GM12878 (cell line): ENCODE data around the gene HMCN2. TPM values are rescaled to one million over a fixed set of nuclear protein-coding genes. Genes with fewer than 3 reads are reported as not detected.

Source experiments
- ATAC-seq: fragments of 200-7000 bp; cut with Tn5 transposase; 3 replicates; pipeline ENCODE4 v1.9.1; 2020; ENCODE audit warnings: mild to moderate bottlenecking, moderate library complexity
- BruUV-seq: library from RNA; stranded (reverse); fragments of 400-500 nt; replicated peaks from 2 replicates; lab custom pipeline; 2021; lab: Mats Ljungman, UMichigan
- CTCF ChIA-PET: fragments of 300-600 bp; sonication (Branson Sonifier 250); formaldehyde crosslinking; extraction: SDS; loops from one replicate; lab custom pipeline; 2021; ENCODE audit warnings: inconsistent platforms; lab: Yijun Ruan, JAX
- POLR2A ChIA-PET: fragments of 350-600 bp; formaldehyde crosslinking; extraction: SDS; loops from one replicate; lab custom pipeline; 2021; ENCODE audit warnings: inconsistent platforms; lab: Charles Lee
- RAD21 ChIA-PET: fragments of 300-600 bp; sonication (Branson Sonifier 250); formaldehyde crosslinking; loops from one replicate; lab custom pipeline; 2023; ENCODE audit warnings: antibody characterized with exemption; ENCODE audit not compliant: unreplicated experiment; lab: Charles Lee
- SMC1A ChIA-PET: fragments of 300-600 bp; sonication (Branson Sonifier 250); formaldehyde crosslinking; loops from one replicate; lab custom pipeline; 2023; ENCODE audit not compliant: unreplicated experiment, uncharacterized antibody; lab: Charles Lee
- DNase-seq: peaks from one replicate; pipeline ENCODE4 v3.0.0-alpha.2; 2011; ENCODE audit warnings: low read depth, low spot score
- FAIRE-seq: peaks from 3 replicates; lab custom pipeline; 2011; peaks lifted over from hg19 to GRCh38; lab: Jason Lieb, UNC
- H2AFZ ChIP-seq: 2 replicates; pipeline ENCODE4 v1.6.0; 2011; ENCODE audit warnings: low read depth, low read length, control low read depth; ENCODE audit not compliant: control insufficient read depth
- H3K27ac ChIP-seq: 2 replicates; pipeline ENCODE4 v1.5.1; 2011; ENCODE audit warnings: control low read depth; ENCODE audit not compliant: control insufficient read depth, insufficient read depth
- H3K27me3 ChIP-seq, 2 experiments: replicated peaks in 1 of 2; 2 replicates each; pipeline versions ENCODE4 v1.6.0 to v1.6.1; 2011; ENCODE audit warnings: low read length in 1 of 2; ENCODE audit not compliant: control insufficient read depth in 2 of 2, insufficient read depth in 2 of 2
- H3K36me3 ChIP-seq, 2 experiments: 2 replicates each; pipeline ENCODE4 v1.5.1; 2011; ENCODE audit warnings: low read length in 1 of 2; ENCODE audit not compliant: control insufficient read depth in 2 of 2, insufficient read depth in 2 of 2
- H3K4me1 ChIP-seq: 2 replicates; pipeline ENCODE4 v1.6.1; 2011; ENCODE audit warnings: mild to moderate bottlenecking, low read length, moderate library complexity, mixed read lengths; ENCODE audit not compliant: control insufficient read depth, insufficient read depth
- H3K4me2 ChIP-seq: 2 replicates; pipeline ENCODE4 v1.6.0; 2011; ENCODE audit warnings: control low read depth; ENCODE audit not compliant: control insufficient read depth, insufficient read depth
- H3K4me3 ChIP-seq: fragments of 200-600 bp; sonication (generic); 2 replicates; pipeline ENCODE4 v1.5.1; 2016
- H3K79me2 ChIP-seq: 2 replicates; pipeline ENCODE4 v1.6.0; 2011; ENCODE audit warnings: low read length; ENCODE audit not compliant: control insufficient read depth, insufficient read depth
- H3K9ac ChIP-seq: 2 replicates; pipeline ENCODE4 v1.8.0; 2011; ENCODE audit warnings: low read length, control low read depth, mixed read lengths; ENCODE audit not compliant: control insufficient read depth, insufficient read depth
- H3K9me3 ChIP-seq: replicated peaks from 3 replicates; pipeline ENCODE4 v1.5.1; 2011; ENCODE audit warnings: mild to moderate bottlenecking, low read length; ENCODE audit not compliant: control insufficient read depth, insufficient read depth
- H4K20me1 ChIP-seq: 2 replicates; pipeline ENCODE4 v1.6.0; 2011; ENCODE audit not compliant: control insufficient read depth, insufficient read depth
- BHLHE40 ChIP-seq, 2 experiments: fragments of 450-650 bp in 1 of 2; IDR thresholded peaks; 2 replicates each; pipeline ENCODE4 v1.6.1; 2011 to 2017; ENCODE audit warnings: low read depth in 2 of 2, borderline replicate concordance in 1 of 2, improper control_type of control experiment in 1 of 2, low read length in 1 of 2, mild to moderate bottlenecking in 1 of 2
- CHD4 ChIP-seq: fragments of 200-600 bp; sonication (generic); IDR thresholded peaks from 2 replicates; pipeline ENCODE4 v1.6.1; 2016; ENCODE audit warnings: mild to moderate bottlenecking
- SIN3A ChIP-seq: IDR thresholded peaks from 2 replicates; pipeline ENCODE4 v1.6.1; 2012; ENCODE audit warnings: low read depth, low read length, improper control_type of control experiment
- STAT1 ChIP-seq: fragments of 450-650 bp; conservative IDR thresholded peaks from 2 replicates; pipeline ENCODE4 v1.6.1; 2014; ENCODE audit warnings: antibody characterized with exemption, mild to moderate bottlenecking
- TCF7 ChIP-seq: IDR thresholded peaks from 2 replicates; pipeline ENCODE4 v1.6.1; 2014; ENCODE audit warnings: antibody characterized with exemption, borderline replicate concordance
- ZNF24 ChIP-seq: fragments of 450-650 bp; IDR thresholded peaks from 2 replicates; pipeline ENCODE4 v1.6.1; 2017; ENCODE audit warnings: antibody characterized with exemption, mild to moderate bottlenecking
- WGBS: methylation state at CpG from one replicate; pipeline ENCODE4 v1.1.6; 2016; ENCODE audit warnings: low lambda C conversion rate; ENCODE audit not compliant: insufficient replicate concordance, insufficient coverage; ENCODE audit errors: missing lambda C conversion rate; 5-methylcytosine and 5-hydroxymethylcytosine counted together
- in situ Hi-C: fragments of 300-500 bp; cut with MboI; formaldehyde crosslinking; loops from 9 replicates; pipeline ENCODE4 v1.14.3; 2018; ENCODE audit warnings: mixed read lengths
- intact Hi-C: fragments of 100-400 bp; cut with micrococcal nuclease; formaldehyde crosslinking; loops from one replicate; pipeline ENCODE4 v1.14.2; 2022; ENCODE audit not compliant: unreplicated experiment
- polyA plus RNA-seq, 11 experiments: library from polyadenylated mRNA; depleted of rRNA in 4 of 11; unstranded in 6 of 11; stranded (reverse) in 5 of 11; fragments of >200 nt; fragmentation: Nextera tagmentation in 4 of 11; fragmentation: Illumina TruSeq in 1 of 11; extraction: Ambion mirVana in 4 of 11; extraction: Trizol in 1 of 11; gene quantifications; 1 replicate in 1 of 11; 2 replicates in 10 of 11; pipeline versions ENCODE4 v1.2.1 to v1.2.3, GENCODE V29; 2011 to 2016; ENCODE audit warnings: inconsistent platforms in 2 of 11, missing spikeins in 2 of 11, low read depth in 1 of 11
- total RNA-seq, 4 experiments: library from RNA; depleted of rRNA in 3 of 4; stranded (reverse); fragments of >200 nt in 3 of 4; fragmentation: Illumina TruSeq in 1 of 4; extraction: Trizol in 1 of 4; gene quantifications; 2 replicates each; pipeline versions ENCODE4 v1.2.1 to v1.2.3, GENCODE V29; 2013 to 2021
- TF ChIP-seq, protein P1 (sequence below): fragments of 450-650 bp; conservative IDR thresholded peaks from 2 replicates; pipeline ENCODE4 v1.6.1; 2017; ENCODE audit warnings: mild to moderate bottlenecking, moderate library complexity

HMCN2 gene
- total and polyA plus RNA-seq, 10 of the 15 experiments (the other 5 are each of a cell fraction or from before 2014, with no cell fraction given), result 0.04 TPM; not detected in 9

DNA sequence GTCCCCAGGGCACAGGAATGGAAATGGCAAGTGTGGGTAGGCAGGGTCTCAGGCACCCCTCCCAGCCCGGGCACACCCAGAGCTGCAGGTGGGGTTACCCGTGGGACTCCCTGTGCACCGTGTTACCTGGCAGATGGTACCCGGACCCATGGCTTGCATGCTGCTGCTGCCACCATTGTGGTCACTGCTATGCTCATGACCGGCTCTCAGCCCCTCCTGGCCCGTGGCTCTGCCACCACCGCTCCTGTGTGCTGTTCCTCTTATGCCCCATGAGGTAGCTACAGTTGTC is 21.7 kb upstream of the HMCN2 start:
- CTCF ChIA-PET, result interaction anchor here (0.6 to 5.0 kb wide), 7 partner anchors 21 to 506 kb away, joined by 3 to 35 read pairs (median 3); no protein-coding TSS in a partner anchor

DNA sequence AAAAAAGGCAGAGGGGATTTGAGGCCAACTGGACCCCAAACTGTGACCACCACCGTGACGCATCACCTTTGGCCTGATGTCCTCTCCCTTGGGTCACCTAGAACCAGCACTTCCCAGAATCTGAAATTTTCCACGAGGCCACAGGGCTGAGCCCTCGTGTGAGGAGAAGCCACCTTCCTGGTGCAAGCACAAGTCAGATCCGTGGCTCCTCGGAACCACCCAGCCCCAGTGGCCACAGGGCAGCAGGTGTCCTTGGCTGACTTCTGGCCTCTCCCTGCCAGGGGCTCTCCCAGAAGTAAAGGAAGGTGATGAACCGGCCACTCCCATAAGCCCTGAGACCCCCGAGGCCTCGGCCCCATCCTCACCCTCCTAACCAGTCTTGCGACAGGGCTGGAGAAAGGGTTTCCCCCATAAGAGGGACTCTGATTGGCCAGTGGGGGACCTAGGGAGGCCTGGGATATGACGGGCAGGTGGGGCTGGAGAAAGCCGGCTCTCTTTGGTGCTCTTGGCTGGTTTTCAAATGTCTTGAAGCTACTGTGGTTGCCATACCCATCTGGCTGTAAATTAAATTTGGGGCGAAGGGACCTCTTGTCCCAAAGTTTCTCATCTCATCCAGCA is 20.9 kb upstream of the HMCN2 start:
- ChIA-PET SMC1A (no interaction called here), POLR2A (no interaction called here), RAD21 (no interaction called here), CTCF (interaction anchor here (0.7 to 5.0 kb wide), 3 partner anchors 26 to 507 kb away, joined by 3 to 35 read pairs (median 4); no protein-coding TSS in a partner anchor)
- no peak overlapping the region for H3K4me2 ChIP-seq
- DNase-seq (no peak), FAIRE-seq (no peak), ATAC-seq (no peak)
- no peak overlapping the region for H3K4me3 ChIP-seq
- WGBS, result 50% methylated on average over 13 of the region's 13 CpGs
- H3K4me1 ChIP-seq, result peaks cover 13% of the 10 kb centered on the region
- in situ Hi-C loops, result loop anchor here (10.0 kb wide), 1 partner anchor 370 kb away; no protein-coding TSS in a partner anchor
- BruUV-seq, result no TSS peak
- H3K27ac ChIP-seq, result no peak overlapping the region
- no peak for TF ChIP-seq BHLHE40 (IDR thresholded peaks at IDR 0.05; ENCODE audit: borderline replicate concordance in 1 of 2, low read depth in 2 of 2, low read length in 1 of 2)
- no peak for TF ChIP-seq STAT1
- no peak for TF ChIP-seq TCF7
- no peak overlapping the region for H2AFZ ChIP-seq
- H3K9me3 ChIP-seq, result no peaks in the 10 kb centered on the region
- intact Hi-C loops, result loop anchor here (5.0 kb wide), 1 partner anchor 117 kb away; no protein-coding TSS in a partner anchor
- H3K79me2 ChIP-seq, result no peaks in the 10 kb centered on the region
- no peaks in the 10 kb centered on the region for H3K36me3 ChIP-seq
- H3K27me3 ChIP-seq, result no peaks in the 10 kb centered on the region
- H4K20me1 ChIP-seq, result no peaks in the 10 kb centered on the region
- no peak overlapping the region for H3K9ac ChIP-seq

More for the DNA sequence above, 21.7 kb upstream of the HMCN2 start:
- Histone ChIP-seq H3K4me3 (no peak overlapping the region), H3K9me3 (no peaks in the 10 kb centered on the region), H3K36me3 (no peaks in the 10 kb centered on the region), H4K20me1 (no peaks in the 10 kb centered on the region), H3K4me1 (peaks cover 19% of the 10 kb centered on the region), H2AFZ (no peak overlapping the region), H3K9ac (no peak overlapping the region), H3K27ac (no peak overlapping the region), H3K4me2 (no peak overlapping the region), H3K27me3 (no peaks in the 10 kb centered on the region), H3K79me2 (no peaks in the 10 kb centered on the region)
- DNase-seq (no peak), ATAC-seq (no peak), FAIRE-seq (no peak)
- no peak for TF ChIP-seq SIN3A
- TF ChIP-seq CHD4, result no peak
- TF ChIP-seq ZNF24, result no peak
- TF ChIP-seq, protein P1, sequence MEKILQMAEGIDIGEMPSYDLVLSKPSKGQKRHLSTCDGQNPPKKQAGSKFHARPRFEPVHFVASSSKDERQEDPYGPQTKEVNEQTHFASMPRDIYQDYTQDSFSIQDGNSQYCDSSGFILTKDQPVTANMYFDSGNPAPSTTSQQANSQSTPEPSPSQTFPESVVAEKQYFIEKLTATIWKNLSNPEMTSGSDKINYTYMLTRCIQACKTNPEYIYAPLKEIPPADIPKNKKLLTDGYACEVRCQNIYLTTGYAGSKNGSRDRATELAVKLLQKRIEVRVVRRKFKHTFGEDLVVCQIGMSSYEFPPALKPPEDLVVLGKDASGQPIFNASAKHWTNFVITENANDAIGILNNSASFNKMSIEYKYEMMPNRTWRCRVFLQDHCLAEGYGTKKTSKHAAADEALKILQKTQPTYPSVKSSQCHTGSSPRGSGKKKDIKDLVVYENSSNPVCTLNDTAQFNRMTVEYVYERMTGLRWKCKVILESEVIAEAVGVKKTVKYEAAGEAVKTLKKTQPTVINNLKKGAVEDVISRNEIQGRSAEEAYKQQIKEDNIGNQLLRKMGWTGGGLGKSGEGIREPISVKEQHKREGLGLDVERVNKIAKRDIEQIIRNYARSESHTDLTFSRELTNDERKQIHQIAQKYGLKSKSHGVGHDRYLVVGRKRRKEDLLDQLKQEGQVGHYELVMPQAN, result no peak
- ChIA-PET RAD21 (no interaction called here), POLR2A (no interaction called here), SMC1A (interaction anchor here (0.8 kb wide), 1 partner anchor 70 kb away, joined by 3 read pairs; no protein-coding TSS in a partner anchor)
- in situ Hi-C loops, result loop anchor here (10.0 kb wide), 1 partner anchor 369 kb away; no protein-coding TSS in a partner anchor
- no TSS peak for BruUV-seq
- 33% methylated on average over 7 of the region's 7 CpGs for WGBS
- intact Hi-C loops, result loop anchor here (5.0 kb wide), 1 partner anchor 117 kb away; no protein-coding TSS in a partner anchor
